HG03378 (cell line): Measurements from ENCODE around the gene HOXC6.

Experiments
- ATAC-seq: cut with Tn5 transposase; IDR thresholded peaks from one replicate; pipeline ENCODE4 v1.9.1; 2021; ENCODE audit warnings: mild to moderate bottlenecking, moderate library complexity; ENCODE audit not compliant: unreplicated experiment

HOXC6 gene

DNA sequence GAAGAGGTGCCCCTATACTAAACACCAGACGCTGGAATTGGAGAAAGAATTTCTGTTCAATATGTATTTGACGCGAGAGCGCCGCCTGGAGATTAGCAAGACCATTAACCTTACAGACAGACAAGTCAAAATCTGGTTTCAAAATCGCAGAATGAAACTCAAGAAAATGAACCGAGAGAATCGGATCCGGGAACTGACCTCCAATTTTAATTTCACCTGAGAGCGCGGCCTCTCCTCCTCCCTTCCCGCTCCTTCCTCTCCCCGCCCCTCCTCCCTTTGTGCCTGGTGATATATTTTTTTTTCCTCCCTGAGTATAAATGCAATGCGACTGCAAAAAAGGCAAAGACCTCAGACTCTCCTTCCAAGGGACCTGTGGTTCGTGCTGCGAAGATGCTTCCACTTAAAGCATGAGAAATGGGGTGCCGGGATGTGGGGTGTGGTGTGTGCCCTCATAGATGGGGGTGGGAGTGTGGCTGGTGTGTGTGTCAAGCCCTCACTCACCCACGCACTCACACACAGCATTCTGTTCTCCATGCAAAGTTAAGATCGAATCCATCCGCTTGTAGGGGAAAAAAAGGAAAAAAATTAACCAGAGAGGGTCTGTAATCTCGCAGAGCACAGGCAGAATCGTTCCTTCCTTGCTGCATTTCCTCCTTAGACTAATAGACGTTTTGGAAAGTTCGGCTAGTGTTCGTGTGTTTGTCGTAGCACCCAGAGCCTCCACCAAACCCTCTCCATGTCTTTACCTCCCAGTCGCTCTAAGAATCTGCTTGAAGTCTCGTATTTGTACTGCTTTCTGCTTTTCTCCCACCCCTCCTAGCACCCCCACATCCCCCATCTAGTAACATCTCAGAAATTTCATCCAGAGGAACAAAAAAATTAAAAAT, 38.8 kb upstream of the HOXC6 start:
- no peak for ATAC-seq

DNA sequence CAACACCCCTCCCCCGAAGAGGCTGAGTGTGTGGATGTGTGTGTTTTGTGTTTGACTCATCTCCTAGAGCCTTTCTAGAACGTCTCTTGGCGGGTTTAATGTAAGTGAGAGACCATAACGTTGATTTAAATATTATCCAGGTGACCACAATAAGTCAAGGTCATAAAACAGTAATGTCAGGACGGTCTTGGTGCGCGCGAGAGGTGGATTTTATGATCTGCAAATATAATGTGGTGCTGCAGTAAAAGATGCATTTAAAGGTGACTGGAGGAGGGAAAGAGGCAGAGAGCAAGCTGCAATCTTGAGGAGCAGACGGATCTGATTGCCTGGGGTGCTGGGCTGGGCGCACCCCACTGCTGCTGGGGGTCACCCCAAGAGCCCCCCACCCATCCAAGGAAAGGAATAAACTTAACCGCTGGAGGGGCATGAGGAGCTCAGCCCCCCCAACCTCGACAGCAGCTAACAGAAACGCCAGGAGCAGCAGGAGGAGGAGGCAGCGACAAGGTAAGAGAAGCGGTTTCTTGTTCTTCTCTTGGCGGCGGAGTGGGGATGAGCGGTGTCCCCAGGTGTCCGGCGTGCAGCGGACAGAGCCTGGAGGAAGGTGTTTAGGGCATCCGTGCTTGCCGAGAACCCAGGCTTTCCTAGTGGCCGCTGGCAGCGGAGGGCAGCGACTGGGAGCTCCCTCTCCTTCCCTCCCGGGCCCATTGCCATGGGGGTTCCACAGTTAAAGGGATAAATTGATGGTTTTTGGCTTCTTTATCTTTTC, 37.7 kb upstream of the HOXC6 start:
- no peak for ATAC-seq

DNA sequence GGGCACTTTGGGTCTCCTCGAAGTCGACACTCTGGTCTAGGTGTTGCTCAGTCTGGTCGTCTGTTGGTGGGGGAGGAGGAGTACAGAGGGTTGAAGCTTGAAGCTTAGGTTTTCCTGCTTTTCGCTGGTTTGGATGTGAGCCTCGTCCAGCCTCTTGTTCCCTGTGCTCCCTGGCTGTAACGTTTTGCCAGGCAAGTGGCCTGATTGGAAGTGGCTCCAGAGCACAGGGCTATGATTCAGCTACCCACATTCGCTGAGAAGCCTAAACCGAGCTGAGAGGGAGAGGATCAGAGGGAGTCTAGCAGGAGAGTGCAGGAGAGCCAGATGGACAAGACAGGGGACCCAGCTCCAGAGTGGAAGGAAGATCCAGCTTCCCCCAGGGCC, 37.2 kb upstream of the HOXC6 start:
- no peak for ATAC-seq

DNA sequence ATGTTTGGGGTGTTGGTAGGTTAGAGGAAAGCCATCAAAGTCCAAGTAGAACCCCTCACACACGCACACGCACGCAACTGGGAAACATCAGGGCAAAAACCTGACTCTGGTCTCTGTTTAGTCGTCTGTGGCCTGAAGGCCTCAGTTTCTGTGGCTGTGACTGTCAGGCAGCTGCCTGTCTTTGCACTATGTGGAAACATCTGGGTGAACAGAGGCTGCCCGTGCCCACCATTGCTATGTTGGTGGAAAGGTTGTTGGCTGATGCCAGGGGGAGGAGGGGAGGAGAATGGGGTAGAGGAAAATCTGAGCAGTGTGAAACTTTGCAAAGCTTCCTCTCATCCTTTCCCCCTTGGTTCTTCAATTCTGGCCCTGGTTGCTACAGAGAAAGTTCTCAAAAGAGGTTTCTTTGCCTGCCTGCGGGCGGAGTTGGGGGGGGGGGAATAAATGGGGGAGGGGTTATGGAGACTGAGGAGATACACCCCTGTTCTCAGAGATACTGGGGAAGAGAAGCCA, 35.8 kb upstream of the HOXC6 start:
- no peak for ATAC-seq

DNA sequence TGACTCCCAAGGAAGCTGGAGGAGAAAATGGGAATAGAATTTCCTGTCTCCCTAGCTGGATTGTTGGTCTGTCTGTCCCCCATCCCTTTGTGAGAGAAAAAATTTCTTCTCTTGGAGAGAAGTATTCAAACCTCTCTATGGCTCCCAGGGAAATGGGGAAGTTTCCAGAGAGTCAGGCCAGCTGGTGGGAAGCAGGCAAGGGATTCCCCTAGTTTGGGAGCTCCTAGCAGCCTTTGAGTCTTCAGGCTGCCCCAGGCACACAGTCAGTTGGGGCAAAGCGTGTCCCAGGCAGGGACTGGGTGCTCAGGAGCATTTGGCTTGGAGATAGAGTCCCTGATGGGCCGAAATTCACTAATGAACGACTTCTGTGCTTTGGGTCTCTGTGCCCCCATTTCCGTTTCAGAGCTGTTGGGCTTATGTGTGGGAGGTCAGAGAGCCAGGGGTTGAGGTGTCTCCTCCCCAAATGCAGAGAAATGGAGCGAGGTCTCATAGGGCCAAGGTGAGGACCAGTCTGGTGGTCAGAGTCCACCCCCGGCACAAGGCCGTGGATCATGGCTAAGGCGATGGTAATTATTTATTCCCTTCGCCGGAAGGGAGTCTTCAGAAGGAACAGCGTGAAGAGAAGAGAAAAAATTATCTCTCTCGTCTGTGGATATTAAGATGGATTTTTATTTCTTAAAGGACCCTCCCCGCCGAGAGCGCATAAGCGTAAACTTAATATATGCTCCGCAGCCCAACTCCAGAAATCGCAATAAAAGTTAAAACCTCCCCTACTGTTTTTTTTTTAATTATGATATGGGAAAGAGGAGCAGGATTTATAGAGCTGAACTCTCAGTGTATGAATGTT, 34.9 kb upstream of the HOXC6 start:
- no peak for ATAC-seq

DNA sequence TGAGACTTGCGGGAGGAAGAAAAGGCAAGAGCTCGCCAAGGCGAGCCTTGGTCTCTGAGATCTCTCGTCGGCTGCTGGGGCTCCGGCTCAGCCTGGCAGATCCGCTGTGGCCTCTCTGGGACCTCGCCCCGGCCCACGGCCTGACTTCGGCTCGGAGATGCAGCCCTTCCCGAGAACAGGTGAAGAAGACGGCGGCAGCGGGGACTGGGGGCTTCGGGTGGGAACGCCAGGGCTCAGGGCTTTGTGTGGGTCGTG, 34.3 kb upstream of the HOXC6 start:
- ATAC-seq = no peak

DNA sequence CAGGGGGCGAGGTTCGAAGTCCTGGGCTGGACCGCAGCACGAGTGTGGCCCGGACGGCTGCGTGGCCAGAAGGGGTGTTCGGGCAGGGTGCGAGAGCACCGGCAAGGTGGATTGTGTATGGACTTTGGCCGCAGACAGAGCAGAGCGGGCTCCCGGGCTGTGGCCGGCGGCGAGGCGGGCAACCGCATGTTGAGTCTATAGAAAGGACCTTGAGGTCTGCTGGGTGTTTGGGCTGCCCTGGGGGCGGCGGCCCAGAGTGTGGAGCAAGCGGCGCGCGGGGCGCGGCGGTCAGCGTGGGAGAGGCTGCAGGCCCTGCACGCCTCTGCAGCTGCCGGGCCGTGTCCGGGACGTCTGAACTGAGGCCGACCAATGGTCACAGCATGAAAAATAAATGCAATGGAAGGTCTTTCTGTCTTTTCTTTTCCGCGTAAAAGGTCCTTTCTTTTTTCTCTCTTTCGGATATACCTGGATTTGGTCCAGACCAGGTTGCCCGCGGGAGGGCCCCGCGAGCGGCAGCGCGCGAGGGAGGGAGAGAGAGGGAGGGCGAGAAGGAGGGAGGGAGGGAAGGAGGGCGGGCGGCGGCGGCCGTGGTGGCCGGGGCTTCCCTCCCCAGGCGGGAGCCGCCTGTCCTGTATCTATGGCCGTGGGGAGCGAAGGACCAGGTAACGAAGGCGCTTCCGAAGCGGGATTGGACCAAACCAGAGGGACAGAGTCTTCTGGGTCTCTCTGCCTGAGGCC, 33.8 kb upstream of the HOXC6 start:
- ATAC-seq = no peak

DNA sequence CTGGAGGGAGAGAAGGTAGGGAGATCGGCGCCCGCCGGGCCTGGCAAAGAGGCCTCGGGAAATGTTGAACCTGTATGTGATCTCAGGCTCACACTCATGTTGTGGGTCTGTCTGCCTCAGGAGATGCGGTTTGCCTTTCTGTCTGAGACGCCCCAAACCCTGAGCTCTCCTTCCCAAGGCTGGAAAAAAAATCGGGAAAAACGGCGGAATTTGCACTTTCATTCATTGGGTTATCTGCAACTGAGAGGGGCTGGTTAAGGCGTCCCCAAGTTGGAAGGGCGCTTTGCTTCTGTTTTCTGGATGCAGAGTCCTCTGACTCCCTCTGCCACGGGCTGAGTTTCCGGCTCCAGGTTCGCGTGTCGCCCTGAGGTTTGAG, 33.2 kb upstream of the HOXC6 start:
- ATAC-seq = no peak

DNA sequence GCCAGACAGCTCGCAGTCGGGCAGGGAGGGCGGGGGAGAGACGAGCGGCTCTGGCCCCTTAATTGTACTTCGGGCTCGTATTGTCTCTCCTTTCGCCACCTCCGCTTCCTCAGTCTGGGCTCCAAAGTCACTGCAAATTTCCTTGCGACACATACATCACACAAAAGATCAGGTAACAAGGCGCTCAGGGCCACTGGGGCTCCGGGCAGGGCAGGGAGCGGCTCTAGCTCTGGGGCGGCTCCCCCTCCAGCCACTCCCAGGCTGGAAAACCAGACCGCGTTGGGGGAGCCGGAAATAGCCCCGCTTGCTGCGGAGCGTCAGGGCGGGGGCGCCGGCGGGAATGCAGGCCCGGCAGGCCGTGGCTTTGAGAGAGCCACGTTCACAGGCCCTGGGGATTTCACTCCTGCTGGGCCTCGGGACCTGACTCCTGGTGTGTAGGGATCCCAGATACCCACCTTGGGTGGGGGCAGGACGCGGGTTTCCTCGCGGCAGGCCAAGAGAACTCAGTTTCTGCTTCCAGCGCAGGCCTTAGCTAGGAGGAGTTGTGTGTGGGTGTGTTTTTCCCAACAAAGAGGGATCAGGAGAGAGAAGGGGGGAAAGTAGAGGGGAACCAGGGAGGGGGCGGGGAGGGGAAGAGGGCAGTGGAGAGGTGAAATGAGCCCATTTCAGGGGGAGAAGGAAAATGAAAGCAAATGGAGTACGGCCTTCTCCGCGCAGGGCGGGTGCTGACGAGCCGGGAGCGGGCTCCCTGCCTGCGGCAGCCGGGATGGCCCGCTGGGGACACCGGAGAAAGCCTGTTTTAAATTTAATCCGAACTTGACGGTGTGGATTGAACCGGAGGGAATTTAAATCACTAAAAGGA, 32.6 kb upstream of the HOXC6 start:
- ATAC-seq = no peak

DNA sequence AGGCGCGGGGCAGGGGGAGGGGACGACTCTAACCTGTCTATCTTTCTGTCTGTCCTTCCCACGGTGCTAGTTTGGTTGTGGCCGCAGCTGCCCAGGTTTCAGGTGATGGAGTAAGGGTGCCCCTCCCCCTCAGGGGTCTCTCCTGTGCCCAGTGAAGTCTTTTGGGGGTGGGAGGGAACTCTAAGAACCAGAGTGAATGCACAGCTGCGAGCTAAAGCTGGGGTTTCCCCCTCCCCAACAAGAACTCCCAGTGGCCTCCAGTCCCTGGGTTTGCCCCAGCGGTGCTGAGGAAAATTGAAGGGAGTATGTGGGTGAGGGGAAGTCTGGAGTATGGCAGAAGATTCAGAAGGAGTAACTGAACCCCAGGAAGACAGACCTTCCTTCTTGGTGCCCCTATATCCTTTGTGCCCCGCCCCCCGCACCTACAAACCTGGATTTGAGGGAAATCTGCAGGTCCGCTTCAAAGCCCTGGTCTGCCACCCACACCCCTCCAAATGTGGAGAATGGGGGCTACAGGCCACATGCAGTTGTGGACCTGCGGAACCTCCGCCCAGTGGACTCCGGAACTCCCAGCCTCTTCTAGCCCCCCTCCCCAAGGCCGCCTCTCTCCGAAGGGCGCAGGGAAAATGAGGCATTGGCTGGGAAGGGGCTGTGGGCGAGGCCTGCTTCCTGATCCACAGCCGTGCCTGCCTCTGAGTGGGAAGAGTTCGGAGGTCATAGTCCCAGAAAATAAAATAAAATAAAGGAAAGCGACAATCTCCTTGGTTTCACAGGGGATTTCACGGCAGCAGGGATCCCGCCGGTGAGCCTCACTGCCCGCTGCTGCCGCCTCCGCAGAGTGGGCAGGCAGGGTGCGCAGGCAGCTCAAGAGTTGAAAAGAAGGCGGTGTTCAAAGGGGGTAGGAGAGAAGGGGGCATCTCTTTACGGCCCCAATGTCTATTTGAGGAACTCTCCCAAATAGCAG, 31.7 kb upstream of the HOXC6 start:
- ATAC-seq = no peak

DNA sequence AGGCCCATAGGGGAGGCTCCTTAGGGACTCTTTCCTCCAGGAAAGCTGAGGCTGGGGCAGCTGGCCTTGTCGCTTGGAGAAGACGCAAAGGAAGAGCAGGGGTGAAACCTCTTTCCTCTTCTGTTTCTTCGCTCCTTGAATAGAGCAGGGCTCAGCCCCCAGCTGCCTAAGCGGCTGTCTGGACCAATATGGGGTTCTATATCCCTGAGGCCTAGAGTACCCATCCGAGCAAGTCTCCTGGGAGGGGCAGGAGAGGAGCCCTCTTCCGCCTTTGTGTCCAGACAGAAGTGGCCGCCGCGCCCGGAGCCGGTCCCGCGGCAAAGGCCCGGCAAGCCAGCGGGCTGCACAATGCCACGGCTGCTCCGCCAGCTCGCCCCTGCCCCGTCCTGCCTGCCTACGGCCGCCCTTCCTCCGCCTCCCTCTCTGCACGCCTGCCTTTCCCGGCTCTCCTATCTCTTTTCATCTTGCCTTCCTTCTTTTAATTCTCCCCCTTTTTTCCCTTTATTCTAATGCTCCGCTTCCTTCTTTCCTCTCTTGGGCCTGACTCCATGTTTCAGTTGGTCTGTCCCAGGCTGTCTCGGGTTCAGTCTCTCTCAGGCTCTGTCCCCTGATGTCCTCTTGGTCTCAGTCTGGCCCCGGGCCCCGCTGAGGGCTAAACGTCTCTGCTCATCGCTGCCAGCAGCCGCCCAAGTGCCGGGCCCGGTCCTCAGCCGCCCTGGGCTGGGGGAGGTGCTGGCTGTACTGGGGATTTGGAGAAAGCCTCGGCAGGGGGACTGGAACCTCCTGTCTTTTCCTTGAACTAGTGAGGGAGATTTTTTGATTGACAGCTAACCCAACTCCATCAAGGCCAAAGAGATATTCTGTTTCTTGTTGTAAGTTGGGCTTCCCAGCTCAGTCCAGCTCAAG, 30.8 kb upstream of the HOXC6 start:
- no peak for ATAC-seq

DNA sequence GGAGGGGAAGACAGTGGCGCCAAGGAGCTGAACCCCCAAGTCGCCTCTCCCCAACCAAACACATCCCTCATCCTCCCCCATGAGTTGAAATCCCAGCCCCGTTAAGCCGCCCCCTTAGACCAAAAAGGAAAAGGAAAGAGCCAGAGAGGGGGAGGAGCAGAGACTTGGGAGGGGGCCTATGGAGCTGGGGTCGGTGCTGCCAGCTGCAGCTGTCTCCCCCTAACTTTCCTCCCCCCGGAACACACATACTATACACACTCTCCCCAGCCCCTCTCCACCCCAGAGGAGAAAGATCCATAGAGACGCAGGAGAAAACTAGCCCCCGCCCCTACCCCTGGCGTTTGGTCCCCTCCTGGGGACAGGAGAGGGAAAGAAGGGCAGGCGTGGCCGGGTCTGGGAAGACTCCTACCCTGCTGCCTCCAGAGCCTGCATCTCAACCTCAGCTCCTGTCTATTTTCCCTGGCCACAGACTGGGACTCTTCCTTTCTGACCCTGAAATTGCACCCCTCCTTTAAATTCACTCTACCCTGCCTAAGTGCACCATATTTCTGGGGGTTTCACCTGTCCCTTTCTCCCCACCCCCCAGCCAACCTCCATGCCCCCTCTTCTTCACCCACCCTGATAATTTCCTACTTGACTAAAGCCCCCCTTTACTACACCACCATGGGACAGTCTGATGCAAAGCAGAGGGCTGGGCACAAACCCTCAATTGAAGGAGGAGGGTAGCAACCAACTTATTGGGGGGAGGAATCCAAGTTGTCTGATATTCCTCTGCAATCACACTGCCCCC, 29.9 kb upstream of the HOXC6 start:
- no peak for ATAC-seq

DNA sequence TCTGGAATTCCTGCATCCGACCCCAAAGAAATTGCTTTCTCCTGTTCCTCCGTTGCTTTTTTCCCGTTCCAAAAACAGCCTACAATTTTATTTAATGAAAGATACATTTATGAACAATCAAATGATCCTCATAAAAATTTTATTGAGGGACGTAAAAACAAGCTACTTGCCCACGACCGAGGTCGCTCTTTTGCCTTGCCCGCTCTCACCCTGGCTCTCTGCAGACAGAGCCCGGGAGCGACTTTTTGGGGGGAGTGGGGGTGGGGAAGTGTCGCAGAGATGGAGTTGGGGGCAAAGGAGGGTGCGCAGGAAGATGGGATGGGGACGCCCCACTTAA, 29.4 kb upstream of the HOXC6 start:
- no peak for ATAC-seq

DNA sequence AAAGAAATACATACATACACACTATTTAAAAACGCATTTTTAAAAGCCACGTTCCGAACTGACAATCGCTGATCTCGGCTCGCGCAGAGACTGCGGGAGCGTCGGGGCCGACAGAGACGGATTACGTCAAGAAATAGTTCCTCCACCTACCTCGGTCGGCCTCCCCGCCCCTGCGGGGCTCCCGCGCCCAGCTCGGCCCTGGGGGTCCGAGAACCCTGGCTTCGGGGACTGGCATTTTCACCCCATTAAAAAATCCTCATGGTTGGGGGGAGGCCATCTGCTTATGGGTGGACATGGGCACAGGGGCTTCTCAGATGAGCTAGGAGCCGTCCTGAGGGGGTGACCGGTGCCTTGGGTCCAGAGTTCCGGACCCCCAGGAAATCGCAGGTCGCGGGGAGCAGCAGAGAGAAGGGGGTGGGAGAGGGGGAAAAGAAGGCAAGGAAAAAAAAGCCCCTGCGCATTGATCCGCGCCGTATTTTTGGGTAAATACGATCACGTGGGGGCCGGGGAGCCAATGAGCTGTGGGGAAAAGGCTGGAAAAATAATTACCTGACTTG, 28.6 kb upstream of the HOXC6 start:
- ATAC-seq = no peak

DNA sequence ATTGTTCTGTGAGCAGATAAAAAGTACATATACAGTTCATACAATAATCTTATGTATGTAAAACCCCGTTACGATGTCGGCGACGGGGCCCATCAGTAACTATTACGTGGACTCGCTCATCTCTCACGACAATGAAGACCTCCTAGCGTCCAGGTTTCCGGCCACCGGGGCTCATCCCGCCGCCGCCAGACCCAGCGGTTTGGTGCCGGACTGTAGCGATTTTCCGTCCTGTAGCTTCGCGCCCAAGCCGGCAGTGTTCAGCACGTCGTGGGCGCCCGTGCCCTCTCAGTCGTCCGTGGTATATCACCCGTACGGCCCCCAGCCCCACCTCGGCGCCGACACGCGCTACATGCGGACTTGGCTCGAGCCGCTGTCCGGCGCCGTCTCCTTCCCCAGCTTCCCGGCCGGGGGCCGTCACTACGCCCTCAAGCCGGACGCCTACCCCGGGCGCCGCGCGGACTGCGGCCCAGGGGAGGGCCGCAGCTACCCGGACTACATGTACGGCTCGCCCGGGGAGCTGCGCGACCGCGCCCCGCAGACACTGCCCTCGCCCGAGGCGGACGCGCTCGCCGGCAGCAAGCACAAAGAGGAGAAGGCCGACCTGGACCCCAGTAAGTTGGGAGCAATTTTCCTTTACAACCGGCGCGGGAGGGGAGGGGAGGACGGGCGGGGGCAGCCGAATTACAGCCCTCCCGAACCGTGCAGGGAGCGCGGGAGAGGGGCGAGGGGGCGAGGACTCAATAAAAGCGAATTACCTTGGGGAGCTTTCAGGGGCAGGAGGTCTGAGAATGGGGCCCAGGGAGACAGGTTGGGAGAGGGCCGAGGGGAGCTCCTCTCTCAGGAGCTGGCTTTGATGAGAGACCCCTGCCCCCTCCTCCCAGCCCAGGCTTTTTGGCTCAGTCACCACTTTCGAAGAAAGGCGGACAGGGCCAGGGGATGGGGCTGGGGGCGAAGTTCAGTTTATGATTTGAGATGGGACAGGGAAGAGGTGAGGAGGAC, 27.8 kb upstream of the HOXC6 start, which contains the start of gene HOXC9:
TSS of gene HOXC9 (plus strand) at position 46 of the 999 bp plus-strand sequence. CDS start at position 74, 28 bp downstream.
- no peak for ATAC-seq
